Endothelial cell of umbilical vein (primary cell): ENCODE results near the gene CTSC. TPM values are rescaled to one million over a fixed set of nuclear protein-coding genes. Genes with fewer than 3 reads are reported as not detected.

ENCODE experiments used
- BruUV-seq: library from RNA; stranded (reverse); fragments of 400-500 nt; replicated peaks from 2 replicates; lab custom pipeline; 2021; lab: Mats Ljungman, UMichigan
- CTCF ChIA-PET: fragments of 300-600, 350-600 bp; sonication (Branson Sonifier 250); formaldehyde crosslinking; loops from one replicate; lab custom pipeline; 2021; ENCODE audit warnings: antibody characterized with exemption, inconsistent platforms; lab: Charles Lee
- POLR2A ChIA-PET: fragments of 300-600, 350-600 bp; sonication (Branson Sonifier 250); formaldehyde crosslinking; loops from one replicate; lab custom pipeline; 2021; ENCODE audit warnings: antibody characterized with exemption, inconsistent platforms; lab: Charles Lee
- DNase-seq: peaks from one replicate; pipeline ENCODE4 v3.0.0-alpha.2; 2011; ENCODE audit warnings: low read depth, low spot score
- FAIRE-seq: peaks from 2 replicates; lab custom pipeline; 2011; peaks lifted over from hg19 to GRCh38; lab: Jason Lieb, UNC
- H2AFZ ChIP-seq: 2 replicates; pipeline ENCODE4 v1.6.0; 2012; ENCODE audit warnings: low read depth, low read length, control low read depth, inconsistent platforms
- H3K27ac ChIP-seq: 2 replicates; pipeline ENCODE4 v1.5.1; 2011; ENCODE audit warnings: low read depth, mild to moderate bottlenecking, control low read depth, low read length, moderate library complexity; ENCODE audit not compliant: insufficient read depth
- H3K27me3 ChIP-seq, 2 experiments: 2 replicates each; pipeline versions ENCODE4 v1.6.0 to v1.6.1; 2011; ENCODE audit warnings: low read length in 2 of 2, mixed read lengths in 1 of 2; ENCODE audit not compliant: control insufficient read depth in 2 of 2, insufficient read depth in 2 of 2
- H3K36me3 ChIP-seq, 2 experiments: 2 replicates in 1 of 2; 3 replicates in 1 of 2; pipeline ENCODE4 v1.5.1; 2011; ENCODE audit warnings: low read length in 2 of 2, mild to moderate bottlenecking in 1 of 2, moderate library complexity in 1 of 2; ENCODE audit not compliant: control insufficient read depth in 2 of 2, insufficient read depth in 2 of 2; ENCODE audit errors: extremely low read depth in 1 of 2
- H3K4me1 ChIP-seq: 3 replicates; pipeline ENCODE4 v1.5.1; 2011; ENCODE audit warnings: mild to moderate bottlenecking, low read length; ENCODE audit not compliant: control insufficient read depth, insufficient read depth; ENCODE audit errors: extremely low read depth
- H3K4me2 ChIP-seq: 2 replicates; pipeline ENCODE4 v1.6.1; 2011; ENCODE audit warnings: low read length, control low read depth, mixed read lengths; ENCODE audit not compliant: insufficient read depth
- H3K4me3 ChIP-seq, 3 experiments: fragments of 200-600 bp in 1 of 3; sonication (generic), shearing (Covaris generic) in 1 of 3; replicated peaks in 1 of 3; 2 replicates each; pipeline ENCODE4 v1.5.1; 2011 to 2016; ENCODE audit warnings: control low read depth in 3 of 3, low read length in 3 of 3, mild to moderate bottlenecking in 2 of 3, inconsistent platforms in 1 of 3, low read depth in 1 of 3, moderate library complexity in 1 of 3; ENCODE audit not compliant: insufficient read depth in 1 of 3
- H3K79me2 ChIP-seq: 2 replicates; pipeline ENCODE4 v1.6.0; 2012; ENCODE audit warnings: low read length, inconsistent platforms; ENCODE audit not compliant: control insufficient read depth, insufficient read depth
- H3K9ac ChIP-seq: replicated peaks from 2 replicates; pipeline ENCODE3; 2011; ENCODE audit warnings: low read length, control low read depth; ENCODE audit not compliant: insufficient read depth; ENCODE audit errors: extremely low read depth
- H3K9me1 ChIP-seq: replicated peaks from 3 replicates; pipeline ENCODE4 v1.6.0; 2011; ENCODE audit warnings: mild to moderate bottlenecking, low read length; ENCODE audit not compliant: control insufficient read depth, insufficient read depth; ENCODE audit errors: extremely low read depth
- H3K9me3 ChIP-seq: replicated peaks from 2 replicates; pipeline ENCODE4 v1.5.1; 2012; ENCODE audit warnings: low read length, inconsistent platforms; ENCODE audit not compliant: control insufficient read depth, insufficient read depth
- H4K20me1 ChIP-seq: replicated peaks from 2 replicates; pipeline ENCODE3; 2011; ENCODE audit warnings: mild to moderate bottlenecking, low read length; ENCODE audit not compliant: control insufficient read depth, insufficient read depth; ENCODE audit errors: extremely low read depth
- CTCF ChIP-seq, 2 donors: IDR thresholded peaks; 1 replicate in 1 of 2; 2 replicates in 1 of 2; pipeline ENCODE4 v1.5.1; 2011; ENCODE audit warnings: low read length in 2 of 2, mild to moderate bottlenecking in 2 of 2, moderate library complexity in 2 of 2, control low read depth in 1 of 2, inconsistent platforms in 1 of 2, low read depth in 1 of 2; ENCODE audit not compliant: insufficient read depth in 1 of 2; ENCODE audit errors: extremely low read depth in 1 of 2
- EZH2 ChIP-seq: IDR thresholded peaks from 2 replicates; pipeline ENCODE4 v1.6.1; 2012; ENCODE audit warnings: borderline replicate concordance, low read depth, mild to moderate bottlenecking, moderate library complexity, low read length, inconsistent platforms; ENCODE audit not compliant: severe bottlenecking
- FOS ChIP-seq: IDR thresholded peaks from 2 replicates; pipeline ENCODE4 v1.6.1; 2011; ENCODE audit warnings: mild to moderate bottlenecking, low read length, moderate library complexity, borderline replicate concordance; ENCODE audit not compliant: insufficient read depth
- GATA2 ChIP-seq: IDR thresholded peaks from 2 replicates; pipeline ENCODE4 v1.7.0; 2011; ENCODE audit warnings: low read depth, mild to moderate bottlenecking, moderate library complexity, mixed read lengths, low read length; ENCODE audit not compliant: insufficient read length, insufficient read depth
- JUN ChIP-seq: IDR thresholded peaks from 2 replicates; pipeline ENCODE4 v1.6.1; 2011; ENCODE audit warnings: borderline replicate concordance, low read depth; ENCODE audit not compliant: insufficient read length, insufficient read depth
- MAX ChIP-seq: IDR thresholded peaks from 2 replicates; pipeline ENCODE4 v1.6.1; 2011; ENCODE audit not compliant: insufficient read depth, insufficient read length
- MYC ChIP-seq: IDR thresholded peaks from one replicate; pipeline ENCODE4 v1.6.1; 2011; ENCODE audit warnings: mild to moderate bottlenecking, low read depth, low read length
- POLR2A ChIP-seq: IDR thresholded peaks from 2 replicates; pipeline ENCODE4 v1.6.1; 2012; ENCODE audit warnings: low read depth, mild to moderate bottlenecking, control low read depth, low read length
- POLR2AphosphoS5 ChIP-seq: IDR thresholded peaks from 2 replicates; pipeline ENCODE4 v1.6.1; 2012; ENCODE audit warnings: low read depth, mild to moderate bottlenecking, control low read depth, low read length, moderate library complexity; ENCODE audit not compliant: insufficient read depth
- dilution Hi-C: fragments of 300-500 bp; cut with MboI; formaldehyde crosslinking; loops from one replicate; pipeline ENCODE4 v1.15.0; 2019; ENCODE audit warnings: low sequenced_read_pairs; ENCODE audit not compliant: extremely low pct_ligation_motif_present
- intact Hi-C: fragments of 100-400 bp; cut with micrococcal nuclease; formaldehyde crosslinking; loops from one replicate; pipeline ENCODE4 v1.10.0; 2022
- polyA plus RNA-seq, 4 experiments: library from polyadenylated mRNA; depleted of rRNA in 3 of 4; stranded (reverse) in 3 of 4; unstranded in 1 of 4; fragments of >200 nt; gene quantifications; 2 replicates each; pipeline versions ENCODE4 v1.2.1 to v1.2.3, GENCODE V29; 2011 to 2012; ENCODE audit warnings: missing spikeins in 1 of 4
- total RNA-seq: library from RNA; stranded (reverse); gene quantifications from 2 replicates; pipeline ENCODE4 v1.2.3, GENCODE V29; 2021

Gene CTSC
- total and polyA plus RNA-seq, 2 donors (not counting 3 experiments of a cell fraction or from before 2014, with no cell fraction given): 130 to 186 TPM

GRCh38 chr11:88304352-88304751 lies 33.2 kb downstream of the CTSC start:
- TF ChIP-seq JUN (no peak), POLR2A (no peak), MYC (no peak), MAX (no peak), POLR2AphosphoS5 (no peak), EZH2 (no peak), FOS (no peak), CTCF (IDR thresholded peaks at IDR 0.05; ENCODE audit: extremely low read depth in 1 of 2, insufficient read depth in 1 of 2, low read depth in 1 of 2, low read length in 2 of 2) (no peak), GATA2 (no peak)
- intact Hi-C loops: no loop called here

More at GRCh38 chr11:88304352-88304751, 33.2 kb downstream of the CTSC start:
- BruUV-seq: no TSS peak
- Histone ChIP-seq H2AFZ (no peak overlapping the region), H3K9me1 (no peaks in the 10 kb centered on the region), H3K79me2 (no peaks in the 10 kb centered on the region), H3K27ac (no peak overlapping the region), H3K4me1 (no peaks in the 10 kb centered on the region), H3K9me3 (no peaks in the 10 kb centered on the region), H3K4me3 (no peak overlapping the region), H3K9ac (no peak overlapping the region), H3K27me3 (no peaks in the 10 kb centered on the region), H3K4me2 (no peak overlapping the region), H4K20me1 (no peaks in the 10 kb centered on the region), H3K36me3 (peaks cover 5 to 11% of the 10 kb centered on the region in 2 experiments)
- no peak for FAIRE-seq
- DNase-seq: no peak
- dilution Hi-C loops: no loop called here
- CTCF ChIA-PET: no interaction called here
- POLR2A ChIA-PET: no interaction called here
